ENCODE data around the gene KMT2D. TPM values are rescaled to one million over a fixed set of nuclear protein-coding genes. Genes with fewer than 3 reads are reported as not detected.

KMT2D gene
- total RNA-seq, 1 donor from 2014 or later, result 136 TPM

- CTCF ChIA-PET, result no interaction called here
- no peak overlapping the region for H3K4me3 Mint-ChIP-seq
- no peak overlapping the region for H3K27ac Mint-ChIP-seq
These were observed 8.7 kb downstream of the KMT2D start for GRCh38 chr12:49051777-49052438.

GRCh38 chr12:49051373-49051764 lies 9.2 kb downstream of the KMT2D start:
- intact Hi-C loops (cut with micrococcal nuclease), result no loop called here
- no peak for ATAC-seq (ENCODE audit: low read depth)
- TF ChIP-seq CTCF (IDR thresholded peaks at IDR 0.05), result no peak
- Mint-ChIP-seq H3K9me3 (no peaks in the 10 kb centered on the region), H3K4me3 (no peak overlapping the region), H3K36me3 (ENCODE audit: low read depth) (peaks cover 91% of the 10 kb centered on the region), H3K4me1 (peaks cover 20% of the 10 kb centered on the region), H3K27me3 (no peaks in the 10 kb centered on the region), H3K27ac (no peak overlapping the region)
- no peak for DNase-seq
- CTCF ChIA-PET, result no interaction called here
- POLR2A ChIA-PET, result no interaction called here

More at GRCh38 chr12:49051777-49052438, 8.7 kb downstream of the KMT2D start:
- POLR2A ChIA-PET, result no interaction called here
- intact Hi-C loops (cut with micrococcal nuclease), result no loop called here
- H3K36me3 Mint-ChIP-seq (ENCODE audit: low read depth), result peaks cover 86% of the 10 kb centered on the region
- H3K27me3 Mint-ChIP-seq, result no peaks in the 10 kb centered on the region
- H3K9me3 Mint-ChIP-seq, result no peaks in the 10 kb centered on the region
- no peak for TF ChIP-seq CTCF (IDR thresholded peaks at IDR 0.05)
- ATAC-seq (ENCODE audit: low read depth), result no peak
- DNase-seq, result no peak
- H3K4me1 Mint-ChIP-seq, result peaks cover 25% of the 10 kb centered on the region

GRCh38 chr12:49050507-49051372 lies 9.9 kb downstream of the KMT2D start:
- intact Hi-C loops (cut with micrococcal nuclease), result no loop called here

GRCh38 chr12:49049566-49050224 lies 10.9 kb downstream of the KMT2D start:
- ChIA-PET POLR2A (interaction anchor here (0.6 kb wide), 1 partner anchor 197 kb away, joined by 5 read pairs; the partner anchor contains the start of gene DDX23), CTCF (no interaction called here)
- ATAC-seq (ENCODE audit: low read depth), result no peak
- H3K9me3 Mint-ChIP-seq, result no peaks in the 10 kb centered on the region
- DNase-seq, result no peak
- TF ChIP-seq CTCF (IDR thresholded peaks at IDR 0.05), result no peak
- peaks cover 3% of the 10 kb centered on the region for H3K4me1 Mint-ChIP-seq
- H3K4me3 Mint-ChIP-seq, result no peak overlapping the region
- intact Hi-C loops (cut with micrococcal nuclease), result no loop called here
- H3K27me3 Mint-ChIP-seq, result no peaks in the 10 kb centered on the region
- H3K36me3 Mint-ChIP-seq (ENCODE audit: low read depth), result peaks cover 94% of the 10 kb centered on the region
- H3K27ac Mint-ChIP-seq, result no peak overlapping the region

More at GRCh38 chr12:49050507-49051372, 9.9 kb downstream of the KMT2D start:
- TF ChIP-seq CTCF (IDR thresholded peaks at IDR 0.05), result no peak
- Mint-ChIP-seq H3K4me1 (peaks cover 13% of the 10 kb centered on the region), H3K27ac (no peak overlapping the region), H3K27me3 (no peaks in the 10 kb centered on the region), H3K9me3 (no peaks in the 10 kb centered on the region), H3K36me3 (ENCODE audit: low read depth) (peaks cover 94% of the 10 kb centered on the region), H3K4me3 (no peak overlapping the region)
- ATAC-seq (ENCODE audit: low read depth) (no peak), DNase-seq (no peak)
- CTCF ChIA-PET, result no interaction called here
- POLR2A ChIA-PET, result no interaction called here

GRCh38 chr12:49048953-49049352 lies 11.6 kb downstream of the KMT2D start:
- no peaks in the 10 kb centered on the region for H3K27me3 Mint-ChIP-seq
- H3K36me3 Mint-ChIP-seq (ENCODE audit: low read depth), result peaks cover 95% of the 10 kb centered on the region
- DNase-seq, result no peak
- ChIA-PET POLR2A (interaction anchor here (0.6 kb wide), 1 partner anchor 197 kb away, joined by 5 read pairs; the partner anchor contains the start of gene DDX23), CTCF (no interaction called here)
- H3K9me3 Mint-ChIP-seq, result no peaks in the 10 kb centered on the region
- intact Hi-C loops (cut with micrococcal nuclease), result no loop called here
- ATAC-seq (ENCODE audit: low read depth), result no peak
- TF ChIP-seq CTCF (IDR thresholded peaks at IDR 0.05), result no peak
- H3K4me3 Mint-ChIP-seq, result no peak overlapping the region
- H3K4me1 Mint-ChIP-seq, result no peaks in the 10 kb centered on the region
- H3K27ac Mint-ChIP-seq, result no peak overlapping the region

Data from activated B cell treated with CpG ODN at 0.5 μM for 24 hours (primary cell).